Astrocyte (in vitro differentiated cells and primary cell): ENCODE results near the gene STT3B. TPM values are rescaled to one million over a fixed set of nuclear protein-coding genes. Genes with fewer than 3 reads are reported as not detected.

Experiments
- DNase-seq: peaks from one replicate; pipeline ENCODE4 v3.0.0-alpha.2; 2010; ENCODE audit warnings: low read depth
- FAIRE-seq: peaks from 2 replicates; lab custom pipeline; 2011; peaks lifted over from hg19 to GRCh38; lab: Jason Lieb, UNC
- H2AFZ ChIP-seq: 2 replicates; pipeline ENCODE4 v1.6.0; 2012; ENCODE audit warnings: low read depth, low read length, inconsistent platforms
- H3K27ac ChIP-seq: 2 replicates; pipeline ENCODE4 v1.5.1; 2011; ENCODE audit warnings: low read depth, low read length, inconsistent platforms
- H3K27me3 ChIP-seq: 2 replicates; pipeline ENCODE4 v1.6.0; 2011; ENCODE audit warnings: low read length, inconsistent platforms; ENCODE audit not compliant: insufficient read depth
- H3K36me3 ChIP-seq: 2 replicates; pipeline ENCODE4 v1.5.1; 2011; ENCODE audit warnings: low read length, inconsistent platforms; ENCODE audit not compliant: insufficient read depth
- H3K4me1 ChIP-seq: 2 replicates; pipeline ENCODE4 v1.5.1; 2011; ENCODE audit warnings: low read length, inconsistent platforms; ENCODE audit not compliant: insufficient read depth
- H3K4me2 ChIP-seq: 2 replicates; pipeline ENCODE4 v1.6.0; 2012; ENCODE audit warnings: low read length, inconsistent platforms
- H3K4me3 ChIP-seq: 2 replicates; pipeline ENCODE4 v1.5.1; 2011; ENCODE audit warnings: low read depth, mild to moderate bottlenecking, low read length, inconsistent platforms; ENCODE audit not compliant: insufficient read depth
- H3K79me2 ChIP-seq: 2 replicates; pipeline ENCODE4 v1.6.0; 2012; ENCODE audit warnings: mild to moderate bottlenecking, low read length, inconsistent platforms; ENCODE audit not compliant: insufficient read depth
- H3K9ac ChIP-seq: 2 replicates; pipeline ENCODE4 v1.6.0; 2012; ENCODE audit warnings: mild to moderate bottlenecking, low read length, inconsistent platforms
- H3K9me3 ChIP-seq: 2 replicates; pipeline ENCODE4 v1.5.1; 2012; ENCODE audit warnings: low read depth, mild to moderate bottlenecking, low read length, inconsistent platforms; ENCODE audit not compliant: insufficient read depth
- H4K20me1 ChIP-seq: 2 replicates; pipeline ENCODE4 v1.6.0; 2012; ENCODE audit warnings: low read length, inconsistent platforms; ENCODE audit not compliant: insufficient read depth
- H3K27ac Mint-ChIP-seq: one replicate; pipeline ENCODE4 v1.8.0; 2021; ENCODE audit warnings: mild to moderate bottlenecking, mixed read lengths; ENCODE audit not compliant: unreplicated experiment
- H3K27me3 Mint-ChIP-seq: one replicate; pipeline ENCODE4 v1.8.0; 2021; ENCODE audit warnings: low read depth, mixed read lengths; ENCODE audit not compliant: unreplicated experiment
- H3K36me3 Mint-ChIP-seq: one replicate; pipeline ENCODE4 v1.8.0; 2021; ENCODE audit warnings: low read depth, mixed read lengths; ENCODE audit not compliant: unreplicated experiment
- H3K4me1 Mint-ChIP-seq: one replicate; pipeline ENCODE4 v1.8.0; 2021; ENCODE audit warnings: low read depth, mixed read lengths; ENCODE audit not compliant: unreplicated experiment
- H3K4me3 Mint-ChIP-seq: one replicate; pipeline ENCODE4 v1.8.0; 2021; ENCODE audit warnings: mild to moderate bottlenecking, moderate library complexity, mixed read lengths; ENCODE audit not compliant: unreplicated experiment
- H3K9me3 Mint-ChIP-seq: one replicate; pipeline ENCODE4 v1.8.0; 2021; ENCODE audit warnings: mild to moderate bottlenecking, mixed read lengths; ENCODE audit not compliant: unreplicated experiment
- CTCF ChIP-seq: IDR thresholded peaks from 2 replicates; pipeline ENCODE4 v1.5.1; 2011; ENCODE audit warnings: low read depth, mild to moderate bottlenecking, inconsistent platforms, low read length, moderate library complexity; ENCODE audit not compliant: insufficient read depth
- EZH2 ChIP-seq: IDR thresholded peaks from 2 replicates; pipeline ENCODE4 v1.6.1; 2012; ENCODE audit warnings: mild to moderate bottlenecking, low read length, inconsistent platforms; ENCODE audit not compliant: insufficient read depth
- total RNA-seq: library from RNA; stranded (reverse); gene quantifications from 2 replicates; pipeline ENCODE4 v1.2.1, GENCODE V29; 2021

The STT3B gene
- total RNA-seq, 1 donor from 2014 or later, result 156 TPM

GRCh38 chr3:31590650-31591049 lies 57.9 kb downstream of the STT3B start:
- no peaks in the 10 kb centered on the region for H3K9me3 ChIP-seq
- H3K27me3 Mint-ChIP-seq, result no peaks in the 10 kb centered on the region
- H3K36me3 Mint-ChIP-seq, result peaks cover 15% of the 10 kb centered on the region
- no peak overlapping the region for H3K4me2 ChIP-seq
- H3K4me1 Mint-ChIP-seq, result peaks cover 4% of the 10 kb centered on the region
- H3K4me3 ChIP-seq, result no peak overlapping the region
- no peaks in the 10 kb centered on the region for H3K27me3 ChIP-seq
- H3K9ac ChIP-seq, result no peak overlapping the region
- H3K36me3 ChIP-seq, result no peaks in the 10 kb centered on the region
- no peak overlapping the region for H2AFZ ChIP-seq
- no peaks in the 10 kb centered on the region for H3K4me1 ChIP-seq
- TF ChIP-seq CTCF (no peak), EZH2 (no peak)
- FAIRE-seq (no peak), DNase-seq (no peak)
- peaks cover 60% of the 10 kb centered on the region for H4K20me1 ChIP-seq
- peaks cover 5% of the 10 kb centered on the region for H3K9me3 Mint-ChIP-seq
- no peak overlapping the region for H3K4me3 Mint-ChIP-seq
- peaks cover 98% of the 10 kb centered on the region for H3K79me2 ChIP-seq
- no peak overlapping the region for H3K27ac Mint-ChIP-seq
- no peak overlapping the region for H3K27ac ChIP-seq

DNA sequence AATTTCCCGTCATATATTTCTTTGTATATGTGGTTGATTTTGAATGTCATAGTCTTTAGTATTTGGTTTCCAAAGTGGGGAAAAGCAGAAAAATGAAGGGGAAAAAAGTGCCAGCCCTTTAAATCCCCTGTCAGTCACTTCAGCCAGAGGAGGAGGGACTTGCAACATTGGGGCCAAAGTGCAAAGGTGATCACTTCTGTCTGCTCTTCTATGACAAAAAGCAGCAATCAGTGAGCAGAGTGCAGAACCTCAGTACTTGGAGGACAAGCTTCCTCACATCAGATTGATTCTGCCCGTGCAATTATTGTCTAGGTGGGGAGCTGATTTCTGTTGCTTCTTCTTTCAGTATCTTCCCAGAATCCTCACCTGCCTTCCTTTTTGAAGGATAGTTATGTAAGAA lies 60.0 kb downstream of the STT3B start:
- Mint-ChIP-seq H3K4me3 (no peak overlapping the region), H3K27ac (no peak overlapping the region), H3K27me3 (no peaks in the 10 kb centered on the region), H3K4me1 (peaks cover 4% of the 10 kb centered on the region), H3K36me3 (peaks cover 15% of the 10 kb centered on the region), H3K9me3 (peaks cover 5% of the 10 kb centered on the region)
- no peaks in the 10 kb centered on the region for H3K36me3 ChIP-seq
- H2AFZ ChIP-seq, result no peak overlapping the region
- DNase-seq (no peak), FAIRE-seq (no peak)
- no peaks in the 10 kb centered on the region for H3K4me1 ChIP-seq
- H3K4me3 ChIP-seq, result no peak overlapping the region
- H3K27ac ChIP-seq, result no peak overlapping the region
- peaks cover 48% of the 10 kb centered on the region for H4K20me1 ChIP-seq
- no peak for TF ChIP-seq EZH2
- no peak overlapping the region for H3K9ac ChIP-seq
- H3K27me3 ChIP-seq, result no peaks in the 10 kb centered on the region
- H3K9me3 ChIP-seq, result no peaks in the 10 kb centered on the region
- H3K79me2 ChIP-seq, result peaks cover 80% of the 10 kb centered on the region
- no peak overlapping the region for H3K4me2 ChIP-seq

DNA sequence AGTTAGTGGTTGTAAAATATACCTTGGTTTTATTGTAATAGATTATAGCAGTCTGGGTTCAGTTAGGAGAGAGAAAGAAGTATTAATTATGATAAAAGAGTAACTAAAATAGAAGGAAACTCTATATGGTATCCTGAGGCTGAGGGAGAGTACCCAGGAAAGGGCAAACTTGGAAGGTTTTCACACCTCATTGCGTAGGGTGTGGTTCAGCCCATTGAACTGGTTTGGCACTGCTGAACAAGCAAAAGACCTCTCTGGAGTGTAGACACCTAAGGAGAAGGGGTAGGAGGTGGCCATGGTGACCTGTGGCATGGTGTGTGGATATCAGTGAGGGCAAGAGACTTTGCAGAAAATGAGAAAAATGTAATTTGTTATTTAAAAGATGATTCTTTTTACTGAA lies 63.5 kb downstream of the STT3B start:
- peaks cover 4% of the 10 kb centered on the region for H3K4me1 Mint-ChIP-seq
- Histone ChIP-seq H3K9me3 (no peaks in the 10 kb centered on the region), H2AFZ (no peak overlapping the region), H3K79me2 (peaks cover 50% of the 10 kb centered on the region), H4K20me1 (peaks cover 26% of the 10 kb centered on the region), H3K27me3 (no peaks in the 10 kb centered on the region), H3K27ac (no peak overlapping the region), H3K9ac (no peak overlapping the region), H3K4me2 (no peak overlapping the region), H3K4me3 (no peak overlapping the region), H3K4me1 (no peaks in the 10 kb centered on the region), H3K36me3 (peaks cover 4% of the 10 kb centered on the region)
- no peak for DNase-seq
- FAIRE-seq, result no peak
- H3K9me3 Mint-ChIP-seq, result peaks cover 1% of the 10 kb centered on the region
- no peaks in the 10 kb centered on the region for H3K27me3 Mint-ChIP-seq
- H3K27ac Mint-ChIP-seq, result no peak overlapping the region
- TF ChIP-seq CTCF, result no peak
- TF ChIP-seq EZH2, result no peak
- H3K4me3 Mint-ChIP-seq, result no peak overlapping the region
- H3K36me3 Mint-ChIP-seq, result peaks cover 2% of the 10 kb centered on the region
